Measurements from ENCODE around the gene FHOD1. TPM values are rescaled to one million over a fixed set of nuclear protein-coding genes. Genes with fewer than 3 reads are reported as not detected.
A peak's percentile ranks its signal among the peaks of the same experiment; 100 is the strongest.

The FHOD1 gene
- total RNA-seq, 1 experiment from 2014 or later: 8.9 TPM

GRCh38 chr16:67279296-67280089, 32.2 kb upstream of the FHOD1 start, which contains the start of gene PLEKHG4:
TSS of gene PLEKHG4 (plus strand) at chr16:67279532. CDS start at chr16:67280045, 513 bp downstream.
- Histone ChIP-seq H3K36me3 (peaks cover 54% of the 10 kb centered on the region), H3K4me3 (peak within 1 kb of the TSS; percentile 64), H3K27me3 (no peaks in the 10 kb centered on the region), H3K9me3 (no peaks in the 10 kb centered on the region)
- peak; percentile 82 for DNase-seq

GRCh38 chr16:67278773-67279295, 31.6 kb upstream of the FHOD1 start:
- Histone ChIP-seq H3K4me3 (peak overlapping the region; percentile 64), H3K36me3 (peaks cover 54% of the 10 kb centered on the region), H3K9me3 (no peaks in the 10 kb centered on the region), H3K27me3 (no peaks in the 10 kb centered on the region)
- peak; percentile 80 for DNase-seq

- DNase-seq: peak; percentile 85
- H3K9me3 ChIP-seq: no peaks in the 10 kb centered on the region
- H3K36me3 ChIP-seq: peaks cover 50% of the 10 kb centered on the region
- no peaks in the 10 kb centered on the region for H3K27me3 ChIP-seq
- peak overlapping the region; percentile 64 for H3K4me3 ChIP-seq
Observed at GRCh38 chr16:67277999-67278772, 30.9 kb upstream of the FHOD1 start.

GRCh38 chr16:67277294-67277998, 30.2 kb upstream of the FHOD1 start:
- H3K36me3 ChIP-seq: peaks cover 43% of the 10 kb centered on the region
- peak overlapping the region; percentile 64 for H3K4me3 ChIP-seq
- no peaks in the 10 kb centered on the region for H3K9me3 ChIP-seq
- H3K27me3 ChIP-seq: no peaks in the 10 kb centered on the region
- peak; percentile 96 for DNase-seq

- peaks cover 25% of the 10 kb centered on the region for H3K36me3 ChIP-seq
- H3K4me3 ChIP-seq: no peak overlapping the region
- no peaks in the 10 kb centered on the region for H3K9me3 ChIP-seq
- DNase-seq: no peak
- H3K27me3 ChIP-seq: no peaks in the 10 kb centered on the region
Observed at GRCh38 chr16:67275321-67275720, 28.0 kb upstream of the FHOD1 start.

GRCh38 chr16:67271446-67271845, 24.2 kb upstream of the FHOD1 start:
- no peak overlapping the region for H3K4me3 ChIP-seq
- no peaks in the 10 kb centered on the region for H3K9me3 ChIP-seq
- DNase-seq: no peak
- peaks cover 12% of the 10 kb centered on the region for H3K36me3 ChIP-seq
- no peaks in the 10 kb centered on the region for H3K27me3 ChIP-seq

GRCh38 chr16:67270931-67271338, 23.7 kb upstream of the FHOD1 start:
- DNase-seq: no peak
- Histone ChIP-seq H3K27me3 (no peaks in the 10 kb centered on the region), H3K36me3 (peaks cover 7% of the 10 kb centered on the region), H3K9me3 (no peaks in the 10 kb centered on the region), H3K4me3 (no peak overlapping the region)

- H3K4me3 ChIP-seq: no peak overlapping the region
- H3K36me3 ChIP-seq: 0 out of 2 replicates have a peak, but pooled peaks cover 2% of the 10 kb centered on the region
- no peaks in the 10 kb centered on the region for H3K27me3 ChIP-seq
- DNase-seq: peak; percentile 82
- no peaks in the 10 kb centered on the region for H3K9me3 ChIP-seq
Observed at GRCh38 chr16:67269766-67270165, 22.5 kb upstream of the FHOD1 start.

GRCh38 chr16:67268136-67268579, 20.9 kb upstream of the FHOD1 start:
- Histone ChIP-seq H3K9me3 (no peaks in the 10 kb centered on the region), H3K36me3 (no peaks in the 10 kb centered on the region), H3K4me3 (no peak overlapping the region), H3K27me3 (no peaks in the 10 kb centered on the region)
- DNase-seq: peak; percentile 90

- no peak for DNase-seq
- no peaks in the 10 kb centered on the region for H3K36me3 ChIP-seq
- no peaks in the 10 kb centered on the region for H3K9me3 ChIP-seq
- H3K27me3 ChIP-seq: no peaks in the 10 kb centered on the region
- H3K4me3 ChIP-seq: no peak overlapping the region
Observed at GRCh38 chr16:67265834-67266233, 18.6 kb upstream of the FHOD1 start.

GRCh38 chr16:67264866-67265265, 17.6 kb upstream of the FHOD1 start:
- Histone ChIP-seq H3K27me3 (no peaks in the 10 kb centered on the region), H3K4me3 (no peak overlapping the region), H3K9me3 (no peaks in the 10 kb centered on the region), H3K36me3 (no peaks in the 10 kb centered on the region)
- no peak for DNase-seq

- Histone ChIP-seq H3K9me3 (no peaks in the 10 kb centered on the region), H3K27me3 (no peaks in the 10 kb centered on the region), H3K4me3 (no peak overlapping the region), H3K36me3 (no peaks in the 10 kb centered on the region)
- DNase-seq: no peak
Observed at GRCh38 chr16:67264277-67264676, 17.0 kb upstream of the FHOD1 start.

GRCh38 chr16:67263201-67263600, 15.9 kb upstream of the FHOD1 start:
- no peak for DNase-seq
- Histone ChIP-seq H3K4me3 (no peak overlapping the region), H3K36me3 (no peaks in the 10 kb centered on the region), H3K9me3 (no peaks in the 10 kb centered on the region), H3K27me3 (no peaks in the 10 kb centered on the region)

GRCh38 chr16:67260426-67261063, 13.3 kb upstream of the FHOD1 start:
- Histone ChIP-seq H3K4me3 (no peak overlapping the region), H3K36me3 (no peaks in the 10 kb centered on the region)
- no peak for DNase-seq

GRCh38 chr16:67259705-67260104, 12.4 kb upstream of the FHOD1 start:
- no peak for DNase-seq
- H3K4me3 ChIP-seq: no peak overlapping the region
- no peaks in the 10 kb centered on the region for H3K36me3 ChIP-seq
- H3K27me3 ChIP-seq: no peaks in the 10 kb centered on the region
- H3K9me3 ChIP-seq: no peaks in the 10 kb centered on the region

More at GRCh38 chr16:67260426-67261063, 13.3 kb upstream of the FHOD1 start:
- H3K27me3 ChIP-seq: no peaks in the 10 kb centered on the region
- no peaks in the 10 kb centered on the region for H3K9me3 ChIP-seq

GRCh38 chr16:67258161-67258835, 11.0 kb upstream of the FHOD1 start:
- Histone ChIP-seq H3K9me3 (no peaks in the 10 kb centered on the region), H3K36me3 (no peaks in the 10 kb centered on the region), H3K4me3 (no peak overlapping the region), H3K27me3 (no peaks in the 10 kb centered on the region)
- no peak for DNase-seq

All from MG63 (cell line).